Tibial nerve (tissue), 4 donors: ENCODE data around the gene VPS41. TPM values are rescaled to one million over a fixed set of nuclear protein-coding genes. Genes with fewer than 3 reads are reported as not detected.

Source experiments
- DNase-seq, 2 donors: peaks; one replicate each; pipeline ENCODE4 v3.0.0-alpha.2; 2019; ENCODE audit warnings: low spot score in 2 of 2
- H3K27ac ChIP-seq, 4 donors: fragments of 200-600 bp; sonication (generic) in 3 of 4; one replicate each; pipeline ENCODE4 v1.5.1; 2017 to 2019; ENCODE audit warnings: mild to moderate bottlenecking in 1 of 4
- H3K27me3 ChIP-seq, 2 donors: fragments of 200-600 bp; sonication (generic) in 1 of 2; one replicate each; pipeline versions ENCODE4 v1.5.1 to v1.6.0; 2017 to 2019
- H3K36me3 ChIP-seq, 3 donors: fragments of 200-600 bp; sonication (generic); one replicate each; pipeline ENCODE4 v1.5.1; 2018 to 2019
- H3K4me1 ChIP-seq, 4 donors: fragments of 200-600 bp; sonication (generic) in 3 of 4; one replicate each; pipeline ENCODE4 v1.5.1; 2017 to 2019
- H3K4me3 ChIP-seq, 4 donors: fragments of 200-600 bp; sonication (generic) in 3 of 4; one replicate each; pipeline ENCODE4 v1.5.1; 2017 to 2019; ENCODE audit warnings: mild to moderate bottlenecking in 1 of 4, moderate library complexity in 1 of 4
- H3K9me3 ChIP-seq, 4 donors: fragments of 200-600 bp; sonication (generic) in 3 of 4; one replicate each; pipeline ENCODE4 v1.5.1; 2017 to 2019
- EP300 ChIP-seq, 2 donors: sonication (generic); formaldehyde crosslinking; IDR thresholded peaks; one replicate each; pipeline ENCODE4 v1.6.1; 2017; ENCODE audit warnings: antibody characterized with exemption in 2 of 2, mild to moderate bottlenecking in 1 of 2
- POLR2A ChIP-seq, 2 donors: fragments of 450-650 bp; IDR thresholded peaks; one replicate each; pipeline ENCODE4 v1.6.1; 2017; ENCODE audit warnings: antibody characterized with exemption in 2 of 2, mild to moderate bottlenecking in 2 of 2, moderate library complexity in 2 of 2
- WGBS, 2 donors: methylation state at CpG; one replicate each; pipeline ENCODE4 v1.1.5; 2018; 5-methylcytosine and 5-hydroxymethylcytosine counted together
- total RNA-seq, 4 donors: library from RNA; depleted of rRNA; stranded (reverse); fragments of >200 nt; gene quantifications; one replicate each; pipeline ENCODE4 v1.1.0, GENCODE V29; 2016
- TF ChIP-seq, protein P1 (sequence below), 5 experiments: fragments of 200-600 bp in 3 of 5; fragments of 450-650 bp in 2 of 5; sonication (generic) in 3 of 5; IDR thresholded peaks; one replicate each; pipeline ENCODE4 v1.5.1; 2016 to 2019; ENCODE audit warnings: antibody characterized with exemption in 5 of 5, mild to moderate bottlenecking in 3 of 5, moderate library complexity in 2 of 5

VPS41 gene
- total RNA-seq, 4 donors from 2014 or later: 31.2 to 47.5 (median 47.2) TPM

DNA sequence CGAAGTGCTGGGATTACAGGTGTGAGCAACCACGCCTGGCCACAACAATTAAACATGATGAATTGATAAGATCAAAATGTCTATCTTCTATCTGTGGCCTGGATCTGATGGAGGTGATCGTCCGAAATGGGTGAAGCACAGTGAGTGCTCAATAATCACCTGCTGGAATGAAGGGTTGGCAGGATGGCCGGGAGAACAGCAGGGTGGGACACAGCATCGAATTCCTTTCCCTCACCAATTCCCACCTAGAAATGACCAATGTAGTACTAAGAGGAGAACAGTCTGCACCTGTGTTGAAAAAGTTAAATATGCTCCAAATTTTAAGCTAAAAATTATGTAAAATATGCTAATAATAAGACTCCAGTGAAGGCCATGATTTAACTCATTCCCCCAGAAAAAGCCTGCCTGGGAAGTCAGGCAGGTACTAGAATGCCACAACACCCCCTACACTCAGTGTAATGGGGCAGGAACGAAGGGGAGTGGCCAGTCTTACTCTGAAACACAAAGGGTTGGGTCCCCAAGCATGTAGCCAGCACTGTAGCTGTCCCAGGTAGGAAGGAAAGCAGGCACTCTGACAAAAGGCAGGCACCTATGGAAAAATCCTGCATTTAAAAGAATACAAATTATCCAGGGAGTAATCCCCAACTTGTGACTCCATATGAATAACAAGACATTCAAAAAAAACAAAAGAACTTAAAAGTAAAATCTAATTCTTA is 110.3 kb downstream of the VPS41 start:
- Histone ChIP-seq H3K27ac (no peak overlapping the region), H3K27me3 (no peaks in the 10 kb centered on the region), H3K4me1 (no peaks in the 10 kb centered on the region), H3K36me3 (peaks cover 0 to 14% (median 0%) of the 10 kb centered on the region in 3 donors), H3K4me3 (no peak overlapping the region), H3K9me3 (no peaks in the 10 kb centered on the region)
- WGBS, 2 donors: 90 to 92% methylated on average over 7 of the region's 7 CpGs
- TF ChIP-seq, protein P1, sequence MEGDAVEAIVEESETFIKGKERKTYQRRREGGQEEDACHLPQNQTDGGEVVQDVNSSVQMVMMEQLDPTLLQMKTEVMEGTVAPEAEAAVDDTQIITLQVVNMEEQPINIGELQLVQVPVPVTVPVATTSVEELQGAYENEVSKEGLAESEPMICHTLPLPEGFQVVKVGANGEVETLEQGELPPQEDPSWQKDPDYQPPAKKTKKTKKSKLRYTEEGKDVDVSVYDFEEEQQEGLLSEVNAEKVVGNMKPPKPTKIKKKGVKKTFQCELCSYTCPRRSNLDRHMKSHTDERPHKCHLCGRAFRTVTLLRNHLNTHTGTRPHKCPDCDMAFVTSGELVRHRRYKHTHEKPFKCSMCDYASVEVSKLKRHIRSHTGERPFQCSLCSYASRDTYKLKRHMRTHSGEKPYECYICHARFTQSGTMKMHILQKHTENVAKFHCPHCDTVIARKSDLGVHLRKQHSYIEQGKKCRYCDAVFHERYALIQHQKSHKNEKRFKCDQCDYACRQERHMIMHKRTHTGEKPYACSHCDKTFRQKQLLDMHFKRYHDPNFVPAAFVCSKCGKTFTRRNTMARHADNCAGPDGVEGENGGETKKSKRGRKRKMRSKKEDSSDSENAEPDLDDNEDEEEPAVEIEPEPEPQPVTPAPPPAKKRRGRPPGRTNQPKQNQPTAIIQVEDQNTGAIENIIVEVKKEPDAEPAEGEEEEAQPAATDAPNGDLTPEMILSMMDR (IDR thresholded peaks at IDR 0.05): no peak
- TF ChIP-seq POLR2A (IDR thresholded peaks at IDR 0.05): no peak
- TF ChIP-seq EP300 (IDR thresholded peaks at IDR 0.05): no peak
- no peak for DNase-seq

DNA sequence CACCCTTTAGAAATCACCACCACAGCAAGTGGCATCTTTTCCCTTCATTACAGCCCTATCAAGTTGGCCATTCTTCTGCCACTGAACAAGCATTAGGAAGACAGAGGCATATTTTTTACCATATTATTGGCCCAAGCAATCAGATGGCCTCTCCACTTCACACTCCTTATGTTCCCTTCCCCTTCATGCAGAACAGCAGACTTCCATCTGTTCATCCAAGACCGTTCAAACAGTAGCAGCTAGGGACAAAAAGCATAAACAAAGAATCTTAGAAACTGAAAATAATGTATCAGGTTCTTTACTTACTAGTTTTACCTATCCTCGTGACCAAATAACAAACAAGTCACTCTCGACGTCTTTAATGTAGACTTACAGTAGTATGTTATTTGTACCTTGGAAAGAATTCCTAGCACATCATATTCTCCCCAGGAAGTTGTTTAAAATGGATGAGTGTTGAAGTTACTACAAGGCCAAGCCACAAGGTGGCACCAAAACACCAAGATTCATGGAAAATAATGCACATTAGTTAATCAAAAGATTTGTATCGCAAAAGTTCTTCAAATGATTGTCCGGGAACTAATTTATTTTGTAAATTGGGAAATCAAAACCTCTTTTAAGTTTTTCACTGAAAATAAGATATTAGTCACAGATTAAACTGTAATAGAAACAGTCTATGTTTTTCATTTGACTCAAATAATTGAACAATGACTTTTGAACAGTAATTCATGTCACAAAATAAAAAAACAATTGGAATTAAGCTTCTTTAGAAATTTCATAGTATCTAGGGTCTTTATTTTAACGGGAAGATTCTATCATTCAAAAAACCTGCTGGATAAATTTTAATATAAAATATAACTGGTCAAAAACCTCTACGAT is 112.1 kb downstream of the VPS41 start:
- Histone ChIP-seq H3K4me3 (no peak overlapping the region), H3K36me3 (peaks cover 0 to 16% (median 0%) of the 10 kb centered on the region in 3 donors), H3K4me1 (no peaks in the 10 kb centered on the region), H3K9me3 (no peaks in the 10 kb centered on the region), H3K27ac (no peak overlapping the region), H3K27me3 (no peaks in the 10 kb centered on the region)
- 32 to 33% methylated on average over 8 of the region's 8 CpGs for WGBS, 2 donors
- peak; percentile 16 to 73 for DNase-seq
- TF ChIP-seq, protein P1 (IDR thresholded peaks at IDR 0.05): peak; percentile 54 to 81 (median 73)
- TF ChIP-seq EP300 (IDR thresholded peaks at IDR 0.05): no peak

DNA sequence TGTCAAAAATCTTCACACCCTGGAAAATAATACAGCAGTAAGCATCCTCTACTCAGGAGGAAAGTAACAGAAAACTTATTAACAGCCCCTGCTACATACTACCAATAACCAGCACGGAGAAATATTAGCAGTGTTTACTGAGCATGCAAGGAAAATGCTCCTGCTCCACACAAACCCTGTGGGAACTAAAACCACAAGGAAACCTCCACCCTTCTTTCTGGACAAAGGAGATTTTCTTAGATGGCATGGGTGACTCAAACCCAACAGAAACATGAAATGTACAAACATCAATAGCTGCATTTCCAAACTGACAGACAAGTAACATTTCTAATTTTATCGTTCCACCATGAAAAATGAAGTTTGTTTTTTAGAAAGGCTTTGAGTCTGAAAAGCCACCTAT is 113.4 kb downstream of the VPS41 start:
- Histone ChIP-seq H3K9me3 (no peaks in the 10 kb centered on the region), H3K4me3 (no peak overlapping the region), H3K27me3 (no peaks in the 10 kb centered on the region), H3K36me3 (peaks cover 0 to 29% (median 0%) of the 10 kb centered on the region in 3 donors), H3K4me1 (no peaks in the 10 kb centered on the region), H3K27ac (no peak overlapping the region)
- TF ChIP-seq, protein P1 (IDR thresholded peaks at IDR 0.05): no peak
- TF ChIP-seq POLR2A (IDR thresholded peaks at IDR 0.05) (no peak), EP300 (IDR thresholded peaks at IDR 0.05) (no peak)
- DNase-seq: no peak
- WGBS, 2 donors: 84 to 93% methylated on average over 2 of the region's 2 CpGs

DNA sequence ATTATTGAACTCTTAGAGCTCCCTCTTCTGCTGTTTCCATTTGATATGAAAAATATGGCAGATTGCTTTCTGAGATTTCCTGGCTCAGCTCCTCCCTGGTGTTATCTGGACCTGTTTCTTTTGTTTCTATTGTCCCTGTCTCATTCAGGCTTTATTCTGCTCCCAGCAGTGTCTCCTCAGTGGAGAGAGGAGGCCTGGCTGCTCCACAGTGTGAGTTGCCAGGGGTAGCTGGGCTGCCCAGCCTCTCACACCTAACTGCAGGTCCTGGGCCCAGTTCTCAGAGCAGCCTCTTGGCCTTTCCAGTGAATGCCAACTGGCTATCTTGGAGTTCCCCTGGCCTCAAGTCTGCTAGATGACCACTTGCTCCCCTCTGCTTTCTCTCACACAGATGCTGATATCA is 127.0 kb downstream of the VPS41 start:
- Histone ChIP-seq H3K36me3 (peaks cover 0 to 31% (median 0%) of the 10 kb centered on the region in 3 donors), H3K9me3 (no peaks in the 10 kb centered on the region), H3K27ac (no peak overlapping the region), H3K27me3 (no peaks in the 10 kb centered on the region), H3K4me3 (no peak overlapping the region), H3K4me1 (peaks cover 0 to 4% (median 0%) of the 10 kb centered on the region in 4 donors)
- DNase-seq: no peak
- TF ChIP-seq EP300 (IDR thresholded peaks at IDR 0.05): no peak
- no peak for TF ChIP-seq POLR2A (IDR thresholded peaks at IDR 0.05)
- TF ChIP-seq, protein P1 (IDR thresholded peaks at IDR 0.05): no peak

DNA sequence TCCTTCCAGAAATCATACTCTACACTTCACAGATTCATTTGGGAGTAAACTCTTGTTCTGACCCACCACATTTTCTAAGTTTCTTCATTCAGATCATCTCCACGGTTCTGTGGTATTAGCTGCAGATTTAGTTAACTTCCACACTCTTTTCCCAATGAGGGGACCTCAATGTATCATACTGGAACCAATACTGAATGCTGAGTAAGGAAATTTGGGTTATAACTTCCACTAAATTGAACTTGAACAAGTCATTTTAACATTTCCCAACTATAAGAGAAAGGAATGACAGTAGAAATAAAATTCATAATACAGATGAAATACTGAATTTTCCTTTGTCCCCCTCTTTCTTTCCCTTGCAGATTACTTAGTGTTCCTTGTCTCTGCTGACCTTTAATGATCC is 131.4 kb downstream of the VPS41 start:
- H3K9me3 ChIP-seq: no peaks in the 10 kb centered on the region
- TF ChIP-seq, protein P1 (IDR thresholded peaks at IDR 0.05): no peak
- TF ChIP-seq POLR2A (IDR thresholded peaks at IDR 0.05): no peak
- no peak for TF ChIP-seq EP300 (IDR thresholded peaks at IDR 0.05)
- H3K27ac ChIP-seq: no peak overlapping the region
- DNase-seq: no peak
- peaks cover 0 to 4% (median 0%) of the 10 kb centered on the region in 4 donors for H3K4me1 ChIP-seq
- H3K27me3 ChIP-seq: no peaks in the 10 kb centered on the region
- H3K36me3 ChIP-seq: peaks cover 0 to 41% (median 0%) of the 10 kb centered on the region in 3 donors
- no peak overlapping the region for H3K4me3 ChIP-seq
- WGBS, 2 donors: 8 to 20% methylated on average over 1 of the region's 1 CpG
